ENCODE measurements around the gene DCTPP1. TPM values are rescaled to one million over a fixed set of nuclear protein-coding genes. Genes with fewer than 3 reads are reported as not detected.
A peak's percentile ranks its signal among the peaks of the same experiment; 100 is the strongest.

DCTPP1 gene
- total RNA-seq, 2 donors from 2014 or later: 14.4 to 18.7 TPM

DNA sequence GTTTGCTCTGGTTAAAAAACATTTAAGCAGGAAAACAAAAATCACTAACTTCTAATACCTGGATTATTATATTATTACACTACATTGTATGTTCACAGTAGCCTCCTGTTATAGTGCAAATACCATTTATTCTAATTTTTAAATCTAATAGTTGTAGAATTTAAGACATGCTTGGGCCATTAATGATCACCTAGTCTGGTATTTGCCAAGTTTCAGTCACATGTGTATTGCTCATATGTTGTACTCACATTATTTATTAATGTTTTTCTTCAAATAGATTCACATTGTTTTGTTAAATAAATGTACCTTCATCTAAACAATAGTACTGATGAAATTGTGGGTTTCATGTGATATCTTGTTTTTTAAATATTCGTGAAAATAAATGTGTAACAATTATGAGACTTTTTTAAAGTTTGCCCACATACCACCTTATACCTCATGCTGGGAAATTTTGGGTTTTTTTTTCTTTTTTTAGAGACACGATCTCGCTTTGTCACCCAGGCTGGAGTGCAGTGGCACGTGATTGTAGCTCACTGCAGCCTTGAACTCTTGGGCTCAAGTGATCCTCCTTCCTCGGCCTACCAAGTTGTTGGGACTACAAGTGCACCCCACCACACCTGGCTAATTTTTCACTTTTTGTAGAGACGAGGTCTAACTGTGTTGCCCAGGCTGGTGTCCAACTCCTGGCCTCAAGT, 16.6 kb downstream of the DCTPP1 start:
- DNase-seq (ENCODE audit: low spot score): no peak
- no peaks in the 10 kb centered on the region for H3K27me3 ChIP-seq
- peaks cover 5% of the 10 kb centered on the region for H3K36me3 ChIP-seq
- no peaks in the 10 kb centered on the region for H3K9me3 ChIP-seq
- H3K4me3 ChIP-seq: no peak overlapping the region
- peak overlapping the region in 1 of 2 donors; percentile 54 for H3K27ac ChIP-seq
- H3K4me1 ChIP-seq: peaks cover 0 to 22% of the 10 kb centered on the region in 2 donors
- TF ChIP-seq, protein P1, sequence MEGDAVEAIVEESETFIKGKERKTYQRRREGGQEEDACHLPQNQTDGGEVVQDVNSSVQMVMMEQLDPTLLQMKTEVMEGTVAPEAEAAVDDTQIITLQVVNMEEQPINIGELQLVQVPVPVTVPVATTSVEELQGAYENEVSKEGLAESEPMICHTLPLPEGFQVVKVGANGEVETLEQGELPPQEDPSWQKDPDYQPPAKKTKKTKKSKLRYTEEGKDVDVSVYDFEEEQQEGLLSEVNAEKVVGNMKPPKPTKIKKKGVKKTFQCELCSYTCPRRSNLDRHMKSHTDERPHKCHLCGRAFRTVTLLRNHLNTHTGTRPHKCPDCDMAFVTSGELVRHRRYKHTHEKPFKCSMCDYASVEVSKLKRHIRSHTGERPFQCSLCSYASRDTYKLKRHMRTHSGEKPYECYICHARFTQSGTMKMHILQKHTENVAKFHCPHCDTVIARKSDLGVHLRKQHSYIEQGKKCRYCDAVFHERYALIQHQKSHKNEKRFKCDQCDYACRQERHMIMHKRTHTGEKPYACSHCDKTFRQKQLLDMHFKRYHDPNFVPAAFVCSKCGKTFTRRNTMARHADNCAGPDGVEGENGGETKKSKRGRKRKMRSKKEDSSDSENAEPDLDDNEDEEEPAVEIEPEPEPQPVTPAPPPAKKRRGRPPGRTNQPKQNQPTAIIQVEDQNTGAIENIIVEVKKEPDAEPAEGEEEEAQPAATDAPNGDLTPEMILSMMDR (IDR thresholded peaks at IDR 0.05): no peak

- no peak overlapping the region for H3K4me3 ChIP-seq
- no peaks in the 10 kb centered on the region for H3K9me3 ChIP-seq
- H3K27ac ChIP-seq: peak overlapping the region in 1 of 2 donors; percentile 54
- H3K4me1 ChIP-seq: peaks cover 0 to 26% of the 10 kb centered on the region in 2 donors
- H3K36me3 ChIP-seq: peaks cover 5% of the 10 kb centered on the region
- H3K27me3 ChIP-seq: no peaks in the 10 kb centered on the region
- TF ChIP-seq, protein P1 (IDR thresholded peaks at IDR 0.05): peak; percentile 87 to 96
- peak; percentile 94 for DNase-seq (ENCODE audit: low spot score)
These were observed 20.4 kb downstream of the DCTPP1 start for GRCh38 chr16:30409125-30410060.

GRCh38 chr16:30407804-30408534, 21.9 kb downstream of the DCTPP1 start:
- Histone ChIP-seq H3K27ac (peak overlapping the region; percentile 69 to 85), H3K36me3 (peaks cover 5% of the 10 kb centered on the region), H3K4me3 (peak overlapping the region; percentile 61 to 83), H3K4me1 (peaks cover 0 to 26% of the 10 kb centered on the region in 2 donors), H3K27me3 (no peaks in the 10 kb centered on the region), H3K9me3 (no peaks in the 10 kb centered on the region)
- no peak for DNase-seq (ENCODE audit: low spot score)
- TF ChIP-seq, protein P1 (IDR thresholded peaks at IDR 0.05): no peak

DNA sequence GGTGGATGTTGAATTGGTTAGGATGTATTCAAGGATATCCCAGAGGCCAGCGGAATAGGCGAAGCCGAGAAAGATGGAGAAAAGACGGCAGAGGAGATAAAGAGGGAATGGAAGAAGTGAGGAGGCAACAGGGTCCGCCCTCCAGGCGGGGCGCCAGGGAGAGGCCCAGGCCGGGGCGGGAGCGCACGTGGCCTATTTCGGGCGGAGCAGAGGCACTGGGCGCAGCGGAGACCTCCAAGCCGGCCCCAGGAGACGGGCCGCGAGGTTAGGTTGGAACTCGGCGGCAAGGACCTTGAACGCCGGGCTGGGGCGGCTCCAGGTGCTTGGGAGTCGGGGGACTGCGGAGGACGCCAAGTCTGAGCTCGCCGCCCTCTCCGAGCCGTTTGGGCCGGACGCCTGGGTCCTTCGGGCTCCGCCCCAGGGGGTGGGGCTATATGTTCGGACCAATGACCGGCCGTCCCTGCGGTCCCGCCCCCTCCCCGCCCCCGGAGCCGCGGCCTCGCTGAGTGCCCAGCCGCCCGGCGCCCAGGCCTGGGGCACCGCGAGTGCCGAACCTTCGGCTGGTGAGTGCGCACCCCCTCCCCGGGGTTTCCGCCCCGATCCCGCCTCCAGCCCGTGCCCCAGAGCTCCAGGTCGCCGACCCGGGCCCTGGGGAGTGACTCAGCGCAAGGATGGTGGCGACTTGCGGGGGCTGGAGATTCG, 22.6 kb downstream of the DCTPP1 start, which contains the start of gene ZNF771:
Gene ZNF771, plus strand, starts transcription at position 505 of the 702 bp plus-strand sequence. CDS start 448 bp downstream, outside the sequence.
- no peaks in the 10 kb centered on the region for H3K27me3 ChIP-seq
- peaks cover 1% of the 10 kb centered on the region for H3K36me3 ChIP-seq
- no peaks in the 10 kb centered on the region for H3K9me3 ChIP-seq
- TF ChIP-seq, protein P1 (IDR thresholded peaks at IDR 0.05): no peak
- H3K27ac ChIP-seq: peak within 1 kb of the TSS; percentile 69 to 85
- peak; percentile 89 for DNase-seq (ENCODE audit: low spot score)
- H3K4me3 ChIP-seq: peak within 1 kb of the TSS; percentile 61 to 83
- peaks cover 0 to 26% of the 10 kb centered on the region in 2 donors for H3K4me1 ChIP-seq

GRCh38 chr16:30406795-30407101, 23.1 kb downstream of the DCTPP1 start:
- H3K27ac ChIP-seq: peak overlapping the region; percentile 69 to 85
- TF ChIP-seq, protein P1 (IDR thresholded peaks at IDR 0.05): no peak
- peak overlapping the region; percentile 61 to 83 for H3K4me3 ChIP-seq
- H3K4me1 ChIP-seq: peaks cover 0 to 26% of the 10 kb centered on the region in 2 donors
- no peaks in the 10 kb centered on the region for H3K27me3 ChIP-seq
- no peaks in the 10 kb centered on the region for H3K36me3 ChIP-seq
- no peaks in the 10 kb centered on the region for H3K9me3 ChIP-seq
- no peak for DNase-seq (ENCODE audit: low spot score)

Measured in right atrium auricular region (tissue), 2 donors.